GM18951 (cell line): ENCODE measurements around the gene PLEKHG4B.

Source experiments
- POLR2A ChIP-seq: IDR thresholded peaks from 4 replicates; pipeline ENCODE4 v1.6.1; 2011; ENCODE audit warnings: mild to moderate bottlenecking; ENCODE audit not compliant: insufficient read length, insufficient read depth; ENCODE audit errors: extremely low read depth
- in situ Hi-C: fragments of 300-500 bp; cut with MboI; formaldehyde crosslinking; loops from one replicate; pipeline ENCODE4 v1.12.0; 2022; ENCODE audit warnings: low sequenced_read_pairs, mixed read lengths, inconsistent platforms; ENCODE audit not compliant: unreplicated experiment

PLEKHG4B gene

GRCh38 chr5:79821-80220 lies 12.1 kb upstream of the PLEKHG4B start:
- no peak for TF ChIP-seq POLR2A
- in situ Hi-C loops, result no loop called here

GRCh38 chr5:81391-82021 lies 10.5 kb upstream of the PLEKHG4B start:
- no peak for TF ChIP-seq POLR2A
- in situ Hi-C loops, result no loop called here

DNA sequence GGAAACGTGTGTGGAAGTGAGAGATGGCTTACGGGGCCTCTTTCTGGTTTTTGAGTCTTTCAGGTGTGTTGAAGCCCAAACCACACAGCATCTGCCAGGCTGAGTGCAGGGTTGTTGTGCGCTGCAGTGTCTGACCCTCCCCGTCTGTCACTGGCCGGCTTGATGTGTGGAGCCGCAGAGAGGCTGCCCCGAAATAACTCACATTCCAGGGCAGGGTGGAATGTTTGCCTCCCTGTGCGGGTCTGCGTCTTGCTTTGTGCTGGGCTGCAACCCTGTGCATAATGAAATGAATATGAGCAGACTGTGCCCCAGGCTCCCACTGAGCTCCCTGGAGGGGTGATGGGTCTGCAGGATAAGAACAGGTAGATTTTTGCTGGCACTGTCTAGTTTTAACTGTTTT lies 9.9 kb upstream of the PLEKHG4B start:
- in situ Hi-C loops, result no loop called here

GRCh38 chr5:82570-82969 lies 9.4 kb upstream of the PLEKHG4B start:
- no peak for TF ChIP-seq POLR2A
- in situ Hi-C loops, result no loop called here

More for the DNA sequence above, 9.9 kb upstream of the PLEKHG4B start:
- no peak for TF ChIP-seq POLR2A

- in situ Hi-C loops, result no loop called here
- TF ChIP-seq POLR2A, result no peak
Measured at GRCh38 chr5:83029-83428, 8.9 kb upstream of the PLEKHG4B start.

DNA sequence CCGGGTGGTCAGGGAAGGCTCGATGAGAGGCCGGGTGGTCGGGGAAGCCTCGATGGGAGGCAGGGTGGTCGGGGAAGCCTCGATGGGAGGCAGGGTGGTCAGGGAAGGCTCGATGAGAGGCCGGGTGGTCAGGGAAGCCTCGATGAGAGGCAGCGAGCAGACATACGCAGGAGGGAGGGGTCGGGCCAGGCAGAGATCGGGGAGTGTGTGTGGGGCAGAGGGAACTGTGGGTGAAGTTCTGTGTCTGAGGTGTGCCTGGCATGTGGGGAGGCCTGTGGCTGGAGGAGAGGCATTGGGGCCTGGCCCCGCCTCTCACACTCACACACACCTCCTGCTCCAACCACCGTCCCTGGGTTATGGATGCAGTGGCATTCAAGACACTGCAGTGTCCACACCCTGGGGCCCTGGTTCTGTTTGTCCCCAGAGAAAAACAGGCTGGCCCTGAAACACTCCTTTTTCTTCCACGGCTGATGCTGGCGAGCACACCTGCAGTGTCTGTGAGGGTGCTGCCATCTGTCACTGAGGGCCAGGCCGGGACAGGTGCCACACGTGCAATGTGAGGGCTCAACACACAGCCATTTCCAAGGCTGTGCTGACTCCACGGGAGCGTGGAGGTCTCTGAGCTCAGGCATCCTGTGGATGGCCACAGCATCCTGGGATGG lies 6.5 kb upstream of the PLEKHG4B start:
- TF ChIP-seq POLR2A, result no peak
- in situ Hi-C loops, result no loop called here

DNA sequence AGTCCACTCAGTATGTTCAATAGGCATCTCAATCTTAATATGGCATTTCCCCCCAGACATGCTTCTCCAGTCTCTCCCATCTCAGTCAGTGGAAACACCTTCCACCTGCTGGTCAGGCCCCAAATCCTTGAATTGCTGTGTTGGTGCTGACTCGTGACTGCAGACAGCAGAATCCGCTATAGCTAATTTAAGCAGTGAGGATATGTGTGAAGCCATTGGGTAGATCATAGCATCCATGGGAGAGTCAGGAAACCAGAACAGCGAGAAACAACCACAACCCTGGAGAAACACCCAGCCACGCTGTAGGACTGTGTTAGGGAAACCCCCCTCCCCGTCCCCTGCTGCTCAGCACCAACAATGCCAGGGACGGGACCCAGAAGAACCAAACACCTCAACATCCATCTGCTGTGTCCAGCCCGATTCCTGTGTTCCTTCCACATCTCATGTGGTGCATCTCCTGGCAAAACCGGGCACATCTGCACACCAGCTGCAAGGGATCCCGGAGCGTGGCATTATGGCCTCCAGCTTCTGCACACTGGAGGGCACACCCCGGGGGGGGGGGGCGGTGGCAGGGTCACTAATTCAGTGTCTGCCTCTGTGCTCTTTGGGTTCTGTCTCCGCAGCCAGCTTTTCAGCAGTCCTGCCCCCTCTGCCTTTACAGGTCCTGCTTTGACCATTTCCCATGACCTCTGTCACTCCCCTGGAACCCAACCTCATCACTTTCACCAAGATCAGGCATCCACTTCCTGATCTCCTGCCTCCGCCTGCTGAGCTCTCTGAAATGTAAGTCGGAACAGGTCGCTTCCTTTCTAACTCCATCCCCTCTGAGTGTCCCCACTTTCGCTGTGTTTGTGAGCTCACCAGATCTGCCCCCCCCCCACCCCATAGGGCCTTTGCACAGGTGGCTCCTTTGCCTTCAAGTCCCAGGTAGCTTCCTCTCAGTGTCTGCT lies 2.4 kb upstream of the PLEKHG4B start:
- TF ChIP-seq POLR2A, result no peak
- in situ Hi-C loops, result no loop called here

DNA sequence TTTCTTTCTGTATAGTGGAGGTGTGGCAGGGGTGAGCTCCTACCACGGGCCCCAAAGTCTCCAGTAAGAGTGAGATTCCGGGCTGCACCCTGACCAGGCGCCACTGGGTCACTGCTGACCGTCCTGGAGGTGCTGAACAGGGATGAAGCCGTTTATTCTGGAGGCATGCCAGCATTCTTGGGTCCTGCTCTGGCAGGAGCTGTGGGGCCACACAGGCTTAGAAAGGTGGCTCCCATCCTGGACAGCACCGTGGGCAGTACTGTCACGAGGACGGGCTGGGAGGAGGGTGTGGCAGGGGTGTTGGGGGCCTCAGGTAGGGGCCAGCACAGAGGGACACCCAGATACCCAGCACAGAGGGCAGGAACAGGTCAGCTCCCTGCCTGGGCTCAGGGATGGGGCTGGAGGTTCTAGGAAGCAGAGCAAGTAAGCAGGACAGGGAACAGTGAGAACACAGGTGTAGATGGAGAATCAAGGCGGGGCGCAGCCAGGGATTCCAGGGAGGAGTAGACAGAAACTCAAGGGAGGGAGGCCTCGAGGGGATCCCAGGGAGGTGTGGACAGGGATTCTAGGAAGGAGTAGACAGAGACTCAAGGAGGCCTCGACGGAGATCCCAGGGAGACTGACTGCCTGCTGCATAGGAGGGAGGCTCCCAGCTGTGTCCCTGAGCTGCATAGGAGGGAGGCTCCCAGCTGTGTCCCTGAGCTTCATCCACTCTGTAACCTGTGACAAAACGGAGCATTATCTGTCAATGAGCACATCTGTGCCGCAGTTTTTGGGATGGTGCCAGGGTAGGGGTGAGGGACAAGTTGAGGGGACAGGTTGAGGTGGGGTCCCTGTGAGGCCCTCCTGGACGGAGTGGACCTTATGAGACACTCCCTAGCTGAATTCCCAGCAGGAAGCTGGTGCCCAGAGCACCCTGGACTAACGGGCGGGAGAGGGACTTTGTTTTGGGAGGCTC lies 1.1 kb upstream of the PLEKHG4B start:
- TF ChIP-seq POLR2A, result no peak
- in situ Hi-C loops, result no loop called here

DNA sequence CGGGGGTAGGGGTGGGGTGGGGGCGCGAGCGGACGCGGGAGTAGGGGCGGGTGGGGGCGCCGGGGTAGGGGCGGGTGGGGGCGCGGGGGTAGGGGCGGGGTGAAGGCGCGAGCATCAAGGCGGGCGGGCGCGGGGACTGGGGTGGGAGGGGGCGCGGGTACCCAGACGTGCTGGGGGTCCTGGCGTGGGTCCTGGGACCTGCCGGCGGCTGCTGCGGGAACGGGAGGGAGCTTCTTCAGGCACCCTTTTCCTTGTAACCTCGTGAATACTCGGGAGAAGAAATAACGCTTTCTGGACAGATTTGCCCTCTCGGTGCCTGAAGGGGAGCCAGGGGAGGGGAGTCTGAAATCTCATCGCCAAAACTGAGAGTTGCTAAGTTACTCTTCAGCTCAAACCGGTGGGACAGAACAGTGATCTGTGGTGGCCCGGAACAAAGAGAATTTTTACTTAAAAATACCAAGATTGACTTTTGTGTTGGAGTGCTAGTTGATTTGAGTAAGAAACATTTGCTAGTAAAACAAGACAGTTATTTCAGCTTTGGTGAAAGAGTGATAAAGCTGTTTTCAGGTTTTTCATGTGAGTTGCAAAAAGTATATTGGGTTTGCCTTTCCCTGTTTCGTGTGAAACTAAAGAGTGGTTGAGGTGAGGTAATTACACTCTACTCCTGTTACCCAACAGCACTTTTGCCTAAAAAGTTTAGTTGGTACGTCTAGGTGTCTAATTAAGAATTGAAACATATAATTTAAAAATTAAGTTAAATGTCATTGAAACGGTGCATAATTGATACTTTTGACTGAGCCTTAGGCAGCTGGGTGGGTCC lies 643 bp downstream of the PLEKHG4B start:
- in situ Hi-C loops, result no loop called here
- TF ChIP-seq POLR2A, result no peak

DNA sequence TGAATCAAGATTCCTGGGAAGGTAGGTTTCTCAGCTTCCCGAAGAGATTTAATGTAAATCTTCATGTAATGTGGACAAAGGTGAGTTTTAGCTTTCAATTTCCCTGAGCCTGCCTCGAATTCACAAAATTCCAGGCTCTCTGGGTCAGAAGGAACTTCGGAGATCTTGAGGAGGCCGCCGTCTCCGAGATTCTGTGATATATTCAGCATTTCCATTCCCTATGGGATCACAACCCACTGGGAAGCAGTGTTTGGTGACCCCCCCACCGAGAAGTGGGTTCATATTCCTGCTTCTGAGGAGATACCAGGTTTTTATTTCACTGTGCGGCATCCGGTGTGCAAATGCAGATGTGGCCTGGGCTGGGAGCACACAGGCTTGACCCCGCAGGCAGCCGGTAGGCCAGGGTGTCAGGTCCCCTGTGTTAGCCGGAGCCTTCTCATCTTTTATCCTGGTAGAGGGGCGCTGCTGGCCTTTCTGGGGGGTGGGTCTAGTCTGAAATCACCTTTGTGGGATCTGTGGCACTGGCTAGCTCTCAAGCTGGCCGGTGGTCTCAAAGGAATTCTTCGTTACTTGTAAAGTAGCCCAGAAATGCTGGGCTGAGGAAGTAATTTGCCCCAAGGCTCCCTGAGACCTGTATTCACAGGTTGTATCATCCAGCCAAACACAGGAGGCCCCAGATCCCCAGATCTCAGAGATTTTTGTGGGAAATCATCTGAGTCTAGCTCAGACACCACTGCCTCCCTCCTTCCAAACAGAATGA lies 1.4 kb downstream of the PLEKHG4B start:
- TF ChIP-seq POLR2A, result no peak
- in situ Hi-C loops, result no loop called here
